Measurements from ENCODE around the gene EGFR.

DNA sequence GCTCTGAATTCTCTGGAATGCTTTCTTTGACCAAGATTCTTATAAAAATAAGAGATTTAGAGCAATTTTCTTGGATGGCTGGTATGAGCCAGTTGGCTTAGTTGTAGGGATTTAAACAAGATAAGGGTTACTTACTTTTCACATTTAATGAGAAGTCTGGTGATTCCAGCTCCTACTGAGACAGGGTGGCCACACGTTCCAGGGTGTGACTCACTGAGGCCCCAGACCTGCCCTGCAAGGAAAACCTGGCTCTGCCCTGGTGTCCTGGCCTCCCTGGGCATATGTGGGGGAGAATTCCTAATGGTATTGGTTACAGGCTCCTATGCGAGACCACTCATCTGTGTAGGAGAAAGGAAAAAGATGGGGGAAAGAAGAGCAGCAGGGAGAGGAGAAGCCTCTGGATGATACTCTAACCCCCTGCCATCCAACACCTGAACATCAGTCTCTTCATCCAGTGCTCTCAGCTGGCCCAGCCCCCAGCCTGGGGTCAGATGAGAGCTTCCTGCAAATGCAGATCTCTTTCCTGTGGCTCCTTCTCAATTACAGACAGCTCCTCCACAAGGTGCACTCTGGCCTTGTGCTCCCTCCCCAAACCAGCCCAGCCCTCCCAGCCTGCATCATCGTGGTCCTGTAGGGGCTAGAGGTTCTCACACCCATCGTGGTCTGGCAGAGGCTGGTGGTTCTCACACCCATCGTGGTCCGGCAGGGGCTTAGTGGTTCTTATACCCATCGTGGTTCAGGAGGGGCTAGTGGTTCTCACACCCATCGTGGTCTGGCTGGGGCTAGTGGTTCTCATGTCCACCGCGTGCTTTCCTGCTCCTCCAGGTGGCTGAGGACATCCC, 139.9 kb downstream of the EGFR start:
- TF ChIP-seq POLR2AphosphoS5 (IDR thresholded peaks at IDR 0.05; ENCODE audit: low read depth, low read length), result no peak
- TF ChIP-seq GATA2 (CRISPR knock-in tag; IDR thresholded peaks at IDR 0.05), result no peak
- TF ChIP-seq EZH2phosphoT487 (IDR thresholded peaks at IDR 0.05; ENCODE audit: borderline replicate concordance, low read depth), result no peak
- TF ChIP-seq, protein P1, sequence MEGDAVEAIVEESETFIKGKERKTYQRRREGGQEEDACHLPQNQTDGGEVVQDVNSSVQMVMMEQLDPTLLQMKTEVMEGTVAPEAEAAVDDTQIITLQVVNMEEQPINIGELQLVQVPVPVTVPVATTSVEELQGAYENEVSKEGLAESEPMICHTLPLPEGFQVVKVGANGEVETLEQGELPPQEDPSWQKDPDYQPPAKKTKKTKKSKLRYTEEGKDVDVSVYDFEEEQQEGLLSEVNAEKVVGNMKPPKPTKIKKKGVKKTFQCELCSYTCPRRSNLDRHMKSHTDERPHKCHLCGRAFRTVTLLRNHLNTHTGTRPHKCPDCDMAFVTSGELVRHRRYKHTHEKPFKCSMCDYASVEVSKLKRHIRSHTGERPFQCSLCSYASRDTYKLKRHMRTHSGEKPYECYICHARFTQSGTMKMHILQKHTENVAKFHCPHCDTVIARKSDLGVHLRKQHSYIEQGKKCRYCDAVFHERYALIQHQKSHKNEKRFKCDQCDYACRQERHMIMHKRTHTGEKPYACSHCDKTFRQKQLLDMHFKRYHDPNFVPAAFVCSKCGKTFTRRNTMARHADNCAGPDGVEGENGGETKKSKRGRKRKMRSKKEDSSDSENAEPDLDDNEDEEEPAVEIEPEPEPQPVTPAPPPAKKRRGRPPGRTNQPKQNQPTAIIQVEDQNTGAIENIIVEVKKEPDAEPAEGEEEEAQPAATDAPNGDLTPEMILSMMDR (IDR thresholded peaks at IDR 0.05), result no peak
- no peak for TF ChIP-seq RAD21 (IDR thresholded peaks at IDR 0.05; ENCODE audit: low read length)
- no peak for TF ChIP-seq TCF12 (IDR thresholded peaks at IDR 0.05)

Measured in SK-N-SH (cell line).